K562 (cell line): ENCODE data around the gene CDC25B. TPM values are rescaled to one million over a fixed set of nuclear protein-coding genes. Genes with fewer than 3 reads are reported as not detected.
A peak's percentile ranks its signal among the peaks of the same experiment; 100 is the strongest.

Experiments
- ATAC-seq: fragments of 200-7000 bp; cut with Tn5 transposase; 3 replicates; pipeline ENCODE4 v1.9.1; 2020; ENCODE audit warnings: moderate library complexity
- BruUV-seq: library from RNA; stranded (reverse); fragments of 400-500 nt; replicated peaks from 2 replicates; lab custom pipeline; 2021; lab: Mats Ljungman, UMichigan
- CTCF ChIA-PET: fragments of 300-600 bp; formaldehyde crosslinking; extraction: SDS; loops from one replicate; lab custom pipeline; 2021; ENCODE audit warnings: low intra/inter-chr PET ratio; lab: Yijun Ruan, JAX
- POLR2A ChIA-PET: fragments of 300-600, 350-650 bp; sonication (Branson Sonifier 250); formaldehyde crosslinking; extraction: SDS; loops from one replicate; lab custom pipeline; 2021; ENCODE audit warnings: antibody characterized with exemption, inconsistent platforms; lab: Yijun Ruan, JAX
- DNase-seq, 4 experiments: peaks; one replicate each; pipeline versions ENCODE4 v3.0.0 to v3.0.0-alpha.2; 2011 to 2018; ENCODE audit warnings: low spot score in 3 of 4, mixed read lengths in 3 of 4; ENCODE audit errors: extremely low read depth in 1 of 4
- FAIRE-seq: peaks from 2 replicates; lab custom pipeline; 2011; peaks lifted over from hg19 to GRCh38; lab: Jason Lieb, UNC
- H2AFZ ChIP-seq: 2 replicates; pipeline ENCODE4 v1.6.0; 2011; ENCODE audit warnings: low read depth, low read length, control low read depth, inconsistent platforms
- H3K27ac ChIP-seq: fragments of 200-600 bp; 3 replicates; pipeline ENCODE4 v1.8.0; 2011; ENCODE audit warnings: low read depth, mild to moderate bottlenecking, control low read depth, inconsistent platforms, low read length, moderate library complexity, mixed read lengths; ENCODE audit errors: extremely low read depth
- H3K27me3 ChIP-seq, 2 experiments: fragments of 300-600 bp in 1 of 2; 2 replicates in 1 of 2; 3 replicates in 1 of 2; pipeline versions ENCODE4 v1.6.0 to v1.8.0; 2011; ENCODE audit warnings: inconsistent platforms in 2 of 2, low read length in 2 of 2, mild to moderate bottlenecking in 1 of 2, mixed read lengths in 1 of 2, moderate library complexity in 1 of 2; ENCODE audit not compliant: control insufficient read depth in 2 of 2, insufficient read depth in 2 of 2
- H3K36me3 ChIP-seq: fragments of 300-600 bp; 3 replicates; pipeline ENCODE4 v1.8.0; 2011; ENCODE audit warnings: mild to moderate bottlenecking, low read length, inconsistent platforms; ENCODE audit not compliant: control insufficient read depth, insufficient read depth
- H3K4me1 ChIP-seq, 2 experiments: fragments of 200-600 bp in 1 of 2; replicated peaks in 1 of 2; 2 replicates in 1 of 2; 3 replicates in 1 of 2; pipeline versions ENCODE4 v1.5.1 to v1.8.0; 2011; ENCODE audit warnings: inconsistent platforms in 2 of 2, low read length in 2 of 2, mild to moderate bottlenecking in 1 of 2, mixed read lengths in 1 of 2, moderate library complexity in 1 of 2; ENCODE audit not compliant: control insufficient read depth in 2 of 2, insufficient read depth in 2 of 2
- H3K4me2 ChIP-seq: 2 replicates; pipeline ENCODE4 v1.6.1; 2011; ENCODE audit warnings: low read length, control low read depth, inconsistent platforms, mixed read lengths; ENCODE audit not compliant: insufficient read depth
- H3K4me3 ChIP-seq: fragments of 200-600 bp; sonication (generic), shearing (Covaris generic); 2 replicates; pipeline ENCODE4 v1.5.1; 2016; ENCODE audit warnings: control low read depth, inconsistent platforms
- H3K79me2 ChIP-seq: fragments of 200-600 bp; 3 replicates; pipeline ENCODE4 v1.8.0; 2011; ENCODE audit warnings: low read length, inconsistent platforms; ENCODE audit not compliant: control insufficient read depth, insufficient read depth
- H3K9ac ChIP-seq, 2 experiments: 2 replicates each; pipeline versions ENCODE4 v1.6.0 to v1.6.1; 2011; ENCODE audit warnings: low read depth in 2 of 2, low read length in 2 of 2, control low read depth in 1 of 2, inconsistent platforms in 1 of 2, mild to moderate bottlenecking in 1 of 2, mixed read lengths in 1 of 2; ENCODE audit not compliant: insufficient read depth in 1 of 2
- H3K9me1 ChIP-seq: one replicate; pipeline ENCODE4 v1.6.0; 2011; ENCODE audit warnings: inconsistent platforms, mild to moderate bottlenecking, low read length, moderate library complexity; ENCODE audit not compliant: control insufficient read depth, insufficient read depth
- H3K9me3 ChIP-seq: replicated peaks from 2 replicates; pipeline ENCODE4 v1.5.1; 2011; ENCODE audit warnings: low read depth, low read length, inconsistent platforms; ENCODE audit not compliant: control insufficient read depth, insufficient read depth
- H4K20me1 ChIP-seq: replicated peaks from 2 replicates; pipeline ENCODE4 v1.6.1; 2011; ENCODE audit warnings: low read length, inconsistent platforms, mixed read lengths; ENCODE audit not compliant: control insufficient read depth, insufficient read depth
- AFF1 ChIP-seq, 2 experiments: fragments of 450-650 bp; IDR thresholded peaks; 2 replicates each; pipeline ENCODE4 v1.6.1; 2018; ENCODE audit warnings: mild to moderate bottlenecking in 2 of 2, low read depth in 1 of 2; ENCODE audit not compliant: partially characterized antibody in 2 of 2
- BACH1 ChIP-seq: fragments of 200-800 bp; sonication (Bioruptor generic); IDR thresholded peaks from 2 replicates; pipeline ENCODE4 v1.6.1; 2016; ENCODE audit warnings: missing genetic modification characterization, missing compliant biosample characterization
- DACH1 ChIP-seq: fragments of 450-650 bp; IDR thresholded peaks from 2 replicates; pipeline ENCODE4 v1.6.1; 2018; ENCODE audit not compliant: partially characterized antibody
- ELF2 ChIP-seq: fragments of 250-450 bp; sonication (Bioruptor Pico); IDR thresholded peaks from 2 replicates; pipeline ENCODE4 v1.5.0; 2021; ENCODE audit warnings: mild to moderate bottlenecking
- FOSL1 ChIP-seq: fragments of 200-800 bp; sonication (Bioruptor generic); conservative IDR thresholded peaks from 2 replicates; pipeline ENCODE4 v1.6.1; 2016; ENCODE audit warnings: missing genetic modification characterization, missing compliant biosample characterization
- HIVEP1 ChIP-seq: fragments of 250-450 bp; sonication (Bioruptor Pico); IDR thresholded peaks from 2 replicates; pipeline ENCODE4 v1.4.0; 2020; ENCODE audit warnings: mild to moderate bottlenecking
- HLTF ChIP-seq: fragments of 450-650 bp; IDR thresholded peaks from 2 replicates; pipeline ENCODE4 v1.6.1; 2016
- KLF6 ChIP-seq: fragments of 250-450 bp; sonication (Bioruptor Pico); IDR thresholded peaks from 2 replicates; pipeline ENCODE4 v1.4.0; 2020; ENCODE audit warnings: mild to moderate bottlenecking, moderate library complexity, borderline replicate concordance
- MBD1 ChIP-seq: fragments of 250-450 bp; sonication (Bioruptor Pico); IDR thresholded peaks from 2 replicates; pipeline ENCODE4 v1.8.0; 2022; ENCODE audit warnings: inconsistent platforms
- PHB2 ChIP-seq: fragments of 450-650 bp; IDR thresholded peaks from 2 replicates; pipeline ENCODE4 v1.6.1; 2017; ENCODE audit warnings: low read depth
- PURB ChIP-seq: sonication (generic); formaldehyde crosslinking; IDR thresholded peaks from 2 replicates; pipeline ENCODE4 v1.9.0; 2021; ENCODE audit warnings: low read depth, mild to moderate bottlenecking, missing genetic modification reagents
- ZFP91 ChIP-seq: sonication (generic); formaldehyde crosslinking; IDR thresholded peaks from 2 replicates; pipeline ENCODE4 v1.8.0; 2022; ENCODE audit warnings: mild to moderate bottlenecking, missing genetic modification reagents
- ZNF165 ChIP-seq: fragments of 250-450 bp; sonication (Bioruptor Pico); IDR thresholded peaks from 2 replicates; pipeline ENCODE4 v1.4.0; 2020; ENCODE audit warnings: borderline replicate concordance
- ZNF232 ChIP-seq: sonication (generic); formaldehyde crosslinking; IDR thresholded peaks from 2 replicates; pipeline ENCODE4 v1.8.0; 2022; ENCODE audit warnings: mild to moderate bottlenecking, missing genetic modification reagents
- WGBS: fragments of 100-300 bp; shearing (Covaris generic); methylation state at CpG from one replicate; pipeline ENCODE4 v1.1.6; 2016; ENCODE audit warnings: low coverage, mixed read lengths; ENCODE audit not compliant: insufficient coverage; ENCODE audit errors: missing lambda C conversion rate; 5-methylcytosine and 5-hydroxymethylcytosine counted together
- in situ Hi-C: fragments of 300-500 bp; cut with MboI; formaldehyde crosslinking; loops from 4 replicates; pipeline ENCODE4 v1.15.0; 2018; ENCODE audit warnings: inconsistent platforms, mixed read lengths
- intact Hi-C: fragments of 100-400 bp; cut with micrococcal nuclease; formaldehyde crosslinking; loops from 2 replicates; pipeline ENCODE4 v1.14.2; 2022
- polyA plus RNA-seq, 8 experiments: library from polyadenylated mRNA; depleted of rRNA in 4 of 8; stranded (reverse) in 5 of 8; unstranded in 3 of 8; fragments of >200 nt; fragmentation: Nextera tagmentation in 2 of 8; fragmentation: Illumina TruSeq in 1 of 8; extraction: Ambion mirVana in 2 of 8; extraction: Trizol in 1 of 8; gene quantifications; 2 replicates each; pipeline versions ENCODE4 v1.2.1 to v1.2.3, GENCODE V29; 2011 to 2014; ENCODE audit warnings: inconsistent platforms in 1 of 8, missing spikeins in 1 of 8
- total RNA-seq, 7 experiments: library from RNA; depleted of rRNA in 6 of 7; stranded (reverse); fragments of >200 nt in 6 of 7; fragmentation: Illumina TruSeq in 2 of 7; extraction: Trizol in 2 of 7; gene quantifications; 2 replicates each; pipeline versions ENCODE4 v1.2.1 to v1.2.3, GENCODE V29; 2011 to 2021; ENCODE audit warnings: low replicate concordance in 1 of 7

Gene CDC25B
- total and polyA plus RNA-seq, 9 of the 15 experiments (the other 6 are each of a cell fraction or from before 2014, with no cell fraction given) = 2.3 to 35.7 (median 9.5) TPM

GRCh38 chr20:3759884-3760283 lies 36.2 kb upstream of the CDC25B start:
- H2AFZ ChIP-seq = no peak overlapping the region
- H4K20me1 ChIP-seq = no peaks in the 10 kb centered on the region
- POLR2A ChIA-PET = no interaction called here
- in situ Hi-C loops (no loop called here), intact Hi-C loops (no loop called here)
- WGBS = 92% methylated on average over 8 of the region's 11 CpGs
- DNase-seq (no peak), ATAC-seq (no peak)
- H3K4me1 ChIP-seq = peaks cover 0 to 17% of the 10 kb centered on the region in 2 experiments; a peak in 3 of 5 replicates
- H3K79me2 ChIP-seq = peaks cover 2% of the 10 kb centered on the region; the same call in 2 of the 3 replicates
- H3K4me2 ChIP-seq = no peak overlapping the region
- no peaks in the 10 kb centered on the region for H3K27me3 ChIP-seq
- no TSS peak for BruUV-seq
- H3K9me3 ChIP-seq = no peaks in the 10 kb centered on the region
- TF ChIP-seq FOSL1 (tag) = no peak
- no peak for TF ChIP-seq MBD1 (CRISPR knock-in tag)
- no peak for TF ChIP-seq HIVEP1 (CRISPR knock-in tag)
- TF ChIP-seq AFF1 (IDR thresholded peaks at IDR 0.05; ENCODE audit: low read depth in 1 of 2, partially characterized antibody in 2 of 2) = no peak
- TF ChIP-seq KLF6 (CRISPR knock-in tag) = no peak
- no peak for TF ChIP-seq ZFP91 (CRISPR knock-in tag)
- no peak for TF ChIP-seq ELF2
- no peak for TF ChIP-seq PURB
- no peak for TF ChIP-seq HLTF
- TF ChIP-seq DACH1 = no peak
- TF ChIP-seq PHB2 = no peak
- no peak for TF ChIP-seq ZNF232 (CRISPR knock-in tag)
- TF ChIP-seq BACH1 (tag) = no peak
- no peak for TF ChIP-seq ZNF165
- TF ChIP-seq, all 486 proteins: peak for 0
- Histone ChIP-seq H3K9me1 (no peaks in the 10 kb centered on the region), H3K36me3 (peaks cover 52% of the 10 kb centered on the region; the same call in 2 of the 3 replicates), H3K27ac (no peak overlapping the region), H3K9ac (peak overlapping the region in 1 of 2 experiments; percentile 45; a peak in 2 of 4 replicates), H3K4me3 (no peak overlapping the region)
- CTCF ChIA-PET = no interaction called here
- FAIRE-seq = no peak
